ENCODE data around the gene SRGAP2.
A peak's percentile ranks its signal among the peaks of the same experiment; 100 is the strongest.
"Not testable (repeated sequence)": the region's sequence is repeated elsewhere in the genome, so short reads cannot be mapped to it uniquely, and the experiment has no call there.

SRGAP2 gene

DNA sequence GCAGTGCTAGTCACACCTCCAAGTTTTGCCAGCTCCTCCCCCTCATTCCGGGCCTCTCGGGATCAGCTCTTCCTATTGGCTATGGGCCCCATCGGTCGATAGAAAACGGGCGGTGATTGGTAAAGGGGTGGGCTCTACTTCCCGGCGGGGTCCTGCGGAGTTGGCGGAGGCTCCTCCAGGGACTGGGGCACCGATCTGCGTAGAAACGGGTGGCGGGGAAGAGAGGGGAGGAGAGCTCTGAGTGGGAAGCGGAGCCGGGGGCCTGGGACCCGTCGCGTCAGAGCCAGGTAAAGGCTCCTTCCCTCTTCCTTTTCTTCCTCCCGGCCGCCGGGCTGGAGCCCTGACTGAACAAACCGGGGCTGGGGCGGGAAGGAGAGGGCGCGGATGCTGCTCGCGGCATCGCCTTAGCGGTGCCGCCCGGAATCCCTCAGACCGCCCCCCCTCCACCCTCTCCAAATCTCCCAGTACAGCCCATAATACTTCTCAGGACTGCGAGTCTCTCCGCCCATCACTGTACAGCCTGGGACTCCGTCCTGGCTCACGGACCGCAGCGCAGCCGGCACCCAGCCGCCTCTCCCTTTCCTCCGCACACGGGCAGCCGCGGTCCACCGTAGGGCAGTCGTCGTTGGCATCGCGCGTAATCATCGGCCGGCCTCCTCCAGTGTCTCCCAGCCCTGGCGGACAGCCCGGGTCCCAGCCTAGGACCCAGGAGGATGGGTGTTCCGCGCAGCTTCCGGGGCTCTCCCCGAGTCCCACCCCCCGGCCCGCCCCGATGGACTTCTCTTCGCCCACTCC lies at the start of gene SRGAP2:
TSS of gene SRGAP2 (plus strand) at position 178 of the 795 bp plus-strand sequence. CDS start 2,430 bp downstream, outside the sequence.
- not testable (repeated sequence) for DNase-seq (ENCODE audit: low read depth, low spot score)

GRCh38 chr1:206167350-206168029 lies 35.9 kb upstream of the SRGAP2 start:
- DNase-seq (ENCODE audit: low read depth, low spot score): not testable (repeated sequence)

- not testable (repeated sequence) for DNase-seq (ENCODE audit: low read depth, low spot score)
These were observed 33.5 kb upstream of the SRGAP2 start for GRCh38 chr1:206169794-206170193.

- not testable (repeated sequence) for DNase-seq (ENCODE audit: low read depth, low spot score)
These were observed 30.1 kb upstream of the SRGAP2 start for GRCh38 chr1:206173110-206173719.

GRCh38 chr1:206174182-206174868 lies 29.0 kb upstream of the SRGAP2 start:
- DNase-seq (ENCODE audit: low read depth, low spot score): not testable (repeated sequence)

GRCh38 chr1:206175459-206176113 lies 27.8 kb upstream of the SRGAP2 start:
- not testable (repeated sequence) for DNase-seq (ENCODE audit: low read depth, low spot score)

- not testable (repeated sequence) for DNase-seq (ENCODE audit: low read depth, low spot score)
These were observed 27.2 kb upstream of the SRGAP2 start for GRCh38 chr1:206176114-206176502.

DNA sequence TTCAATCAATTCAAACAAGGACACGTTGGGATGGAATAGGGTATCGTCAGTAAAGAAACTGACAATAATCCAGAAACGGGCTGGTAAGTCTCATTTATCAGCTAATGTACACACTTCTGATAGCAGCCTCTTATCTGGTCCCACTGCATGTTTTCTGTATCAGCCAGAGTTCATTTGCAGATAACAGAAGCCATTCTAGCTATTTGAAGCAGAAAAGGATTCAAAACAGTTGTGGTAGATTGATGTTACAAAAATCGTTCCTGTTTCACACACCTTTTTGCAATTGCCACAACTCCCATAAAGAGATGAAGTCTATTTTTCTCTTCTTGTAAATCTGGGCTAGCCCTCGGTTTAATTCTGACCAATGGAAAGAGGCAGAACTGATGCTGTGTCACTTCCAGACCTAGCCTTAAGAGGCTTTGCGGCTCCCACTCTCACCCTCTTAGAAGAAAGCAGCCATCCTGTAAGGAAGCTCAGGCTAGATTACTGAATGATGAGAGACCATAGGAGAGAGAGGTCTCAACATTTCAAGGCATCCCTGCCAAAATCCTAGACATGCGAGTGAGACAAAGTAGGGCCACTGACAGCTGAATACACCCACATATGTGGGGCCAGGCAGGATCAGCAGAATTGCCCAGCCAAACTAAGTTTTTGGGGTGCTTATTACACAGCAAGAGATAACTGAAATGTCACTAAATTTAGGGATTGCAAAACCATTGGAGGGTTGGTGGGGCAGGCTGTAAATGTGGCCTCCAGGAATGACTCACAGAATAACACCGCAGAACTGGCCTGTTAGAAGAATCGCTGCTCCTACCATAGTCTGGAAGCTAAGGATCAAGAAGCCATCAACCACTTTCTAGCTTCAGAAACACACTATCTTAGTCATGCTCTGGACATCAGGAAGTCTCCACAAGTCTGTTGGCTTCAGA lies 25.0 kb upstream of the SRGAP2 start:
- DNase-seq (ENCODE audit: low read depth, low spot score): not testable (repeated sequence)

DNA sequence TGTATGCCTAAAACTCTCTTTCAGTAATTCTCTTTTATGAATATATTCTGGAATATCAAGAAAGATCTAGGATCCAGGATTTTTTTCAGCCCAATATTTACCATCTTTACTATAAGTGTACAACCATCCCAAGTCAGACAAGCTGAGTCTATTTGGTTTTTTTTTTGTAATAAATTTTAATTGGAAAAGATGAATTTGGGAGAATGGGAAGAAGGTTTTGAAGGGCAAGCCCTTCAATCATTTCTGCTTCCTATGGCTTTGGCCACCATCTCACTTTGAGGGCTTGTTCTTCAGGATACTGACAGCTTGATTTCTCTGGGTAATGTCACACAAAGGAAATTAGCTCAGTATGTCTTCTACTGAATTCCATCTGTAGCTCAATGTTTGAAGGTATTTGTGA lies 23.7 kb upstream of the SRGAP2 start:
- not testable (repeated sequence) for DNase-seq (ENCODE audit: low read depth, low spot score)

DNA sequence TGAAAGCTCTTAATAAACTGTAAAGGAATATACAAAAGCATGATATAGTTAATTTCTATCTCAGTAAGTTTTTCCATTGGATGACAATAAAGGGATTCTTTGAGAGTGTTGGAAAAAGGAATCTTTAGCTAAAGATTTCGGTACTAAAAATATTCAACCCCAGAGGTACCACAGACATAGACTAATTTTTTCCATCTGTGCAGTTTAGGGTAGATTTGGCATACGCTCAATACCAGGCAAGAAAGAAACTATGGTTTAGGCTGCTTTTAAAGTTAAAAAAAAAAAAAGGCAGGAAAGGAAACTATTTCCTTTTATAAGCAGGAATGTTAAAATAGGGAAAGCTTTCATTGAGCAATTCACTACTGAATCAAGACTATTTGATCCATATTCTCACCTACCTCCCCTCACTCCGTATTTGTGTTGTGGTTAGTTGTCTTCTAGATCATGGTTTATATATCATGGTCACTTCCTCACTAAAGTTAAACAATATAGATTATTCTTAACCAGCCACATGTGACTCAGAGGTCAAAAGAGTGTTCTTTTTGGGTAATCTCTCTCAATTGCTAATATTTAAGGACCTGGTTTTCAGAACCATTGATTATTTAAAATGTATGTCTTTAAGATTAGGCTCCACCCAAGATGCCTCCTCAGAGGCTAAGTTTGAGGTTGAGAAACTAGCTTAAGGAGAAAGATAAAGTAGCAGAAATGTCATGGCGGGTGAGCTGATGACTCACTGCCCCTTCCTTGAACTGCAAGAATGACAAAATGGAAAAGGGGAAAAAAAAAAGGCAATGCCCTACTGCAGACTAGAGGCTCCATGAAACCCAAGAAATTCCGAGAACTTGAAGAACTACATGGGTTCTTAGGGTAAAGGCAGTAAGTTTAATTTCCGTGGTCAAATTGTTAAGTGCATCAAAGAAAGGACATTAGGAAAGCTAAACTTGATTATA lies 20.7 kb upstream of the SRGAP2 start:
- DNase-seq (ENCODE audit: low read depth, low spot score): not testable (repeated sequence)

DNA sequence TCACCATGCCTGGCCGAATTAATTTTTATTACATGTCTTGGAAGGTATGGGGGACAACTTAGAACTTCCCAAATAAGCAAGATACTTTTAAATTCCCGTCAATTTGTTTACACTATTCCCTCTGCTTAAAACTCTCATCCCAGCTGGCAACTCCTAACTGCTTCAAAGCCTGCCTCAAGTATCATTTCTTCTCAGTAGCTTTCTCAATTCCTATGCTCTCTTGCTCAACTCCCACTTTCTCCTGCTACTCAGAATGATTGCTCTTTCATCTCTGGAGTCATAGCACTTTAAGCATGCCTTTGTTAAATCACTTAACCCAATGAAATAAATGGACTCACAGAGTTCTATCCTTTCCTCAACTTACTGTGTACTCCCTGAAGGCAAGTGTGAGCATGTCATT lies 19.6 kb upstream of the SRGAP2 start:
- DNase-seq (ENCODE audit: low read depth, low spot score): not testable (repeated sequence)

GRCh38 chr1:206185778-206186177 lies 17.6 kb upstream of the SRGAP2 start:
- DNase-seq (ENCODE audit: low read depth, low spot score): not testable (repeated sequence)

GRCh38 chr1:206186826-206187225 lies 16.5 kb upstream of the SRGAP2 start:
- DNase-seq (ENCODE audit: low read depth, low spot score): not testable (repeated sequence)

DNA sequence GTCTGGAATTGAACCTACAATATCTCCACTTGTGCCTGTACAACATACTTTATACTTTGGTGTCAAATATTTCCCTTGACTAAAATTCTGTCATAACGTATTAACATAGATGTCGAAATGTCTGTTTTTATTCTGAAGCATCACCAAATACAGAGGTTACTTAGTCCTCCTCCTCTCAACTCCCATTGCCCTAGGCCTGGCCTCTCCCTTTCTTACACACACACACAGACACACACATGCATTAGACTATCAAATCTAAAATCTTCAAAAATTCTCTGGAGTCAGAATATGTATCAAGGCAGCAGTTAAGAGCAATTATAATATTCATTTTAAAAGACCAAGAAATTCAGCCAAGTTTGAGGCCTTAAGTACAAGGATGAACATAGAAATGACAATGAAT lies 8.2 kb upstream of the SRGAP2 start:
- not testable (repeated sequence) for DNase-seq (ENCODE audit: low read depth, low spot score)

GRCh38 chr1:206196748-206197424 lies 6.5 kb upstream of the SRGAP2 start:
- not testable (repeated sequence) for DNase-seq (ENCODE audit: low read depth, low spot score)

- peak; percentile 90 for DNase-seq (ENCODE audit: low read depth, low spot score)
These were observed 465 bp upstream of the SRGAP2 start, which contains the start of gene FAM72A for GRCh38 chr1:206202789-206203363. TSS of gene FAM72A (minus strand) at chr1:206202839. CDS start at chr1:206202025, 814 bp downstream.

DNA sequence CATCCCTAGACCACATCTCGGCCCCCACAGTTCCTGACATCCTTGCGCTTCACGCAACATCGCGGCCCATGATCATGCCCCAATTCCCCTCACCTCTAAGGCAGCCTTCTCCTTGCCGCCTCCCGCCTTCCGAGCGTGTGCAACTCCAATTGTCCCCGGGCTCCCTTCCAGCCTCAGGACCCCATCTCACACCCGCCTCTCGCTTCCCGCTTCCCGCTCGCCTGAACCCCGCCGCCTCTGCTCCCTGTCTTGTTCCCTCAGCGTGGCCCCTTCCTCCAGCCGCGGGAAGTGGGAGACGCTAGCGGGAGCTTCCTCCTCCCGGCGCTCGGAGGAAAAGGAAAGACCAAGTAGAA lies 794 bp downstream of the SRGAP2 start:
- not testable (repeated sequence) for DNase-seq (ENCODE audit: low read depth, low spot score)

GRCh38 chr1:206204871-206205270 lies 1.5 kb downstream of the SRGAP2 start:
- not testable (repeated sequence) for DNase-seq (ENCODE audit: low read depth, low spot score)
